Measurements from ENCODE around the gene ATR. TPM values are rescaled to one million over a fixed set of nuclear protein-coding genes. Genes with fewer than 3 reads are reported as not detected.

ATR gene
- total and polyA plus RNA-seq, 9 of the 15 experiments (the other 6 are each of a cell fraction or from before 2014, with no cell fraction given), result 18.0 to 37.8 (median 23.2) TPM

DNA sequence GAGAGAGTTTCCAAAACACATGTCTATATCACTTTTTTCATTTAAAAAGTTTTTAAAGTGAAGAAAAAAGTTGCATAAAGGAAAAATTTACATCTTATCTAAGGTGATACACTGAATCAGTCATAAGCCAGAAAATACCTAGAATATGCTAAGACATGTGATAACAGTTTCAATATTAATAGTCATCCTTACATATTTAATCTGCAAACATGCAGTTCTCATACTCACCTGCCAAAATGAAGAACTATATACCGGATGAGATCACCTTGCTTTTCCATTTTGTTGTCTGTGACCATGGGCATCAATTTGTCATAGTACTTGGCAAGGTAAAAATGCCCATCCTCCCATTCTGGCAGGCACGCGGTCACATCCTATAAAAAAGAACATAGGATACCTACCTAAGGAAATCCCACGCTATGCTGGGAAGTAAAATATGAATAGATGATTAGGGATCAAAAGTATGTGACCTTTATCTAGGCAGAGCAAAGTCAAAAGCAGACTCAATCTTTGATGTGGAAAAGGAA is 93.6 kb downstream of the ATR start (continued):
- TF ChIP-seq, protein P1, sequence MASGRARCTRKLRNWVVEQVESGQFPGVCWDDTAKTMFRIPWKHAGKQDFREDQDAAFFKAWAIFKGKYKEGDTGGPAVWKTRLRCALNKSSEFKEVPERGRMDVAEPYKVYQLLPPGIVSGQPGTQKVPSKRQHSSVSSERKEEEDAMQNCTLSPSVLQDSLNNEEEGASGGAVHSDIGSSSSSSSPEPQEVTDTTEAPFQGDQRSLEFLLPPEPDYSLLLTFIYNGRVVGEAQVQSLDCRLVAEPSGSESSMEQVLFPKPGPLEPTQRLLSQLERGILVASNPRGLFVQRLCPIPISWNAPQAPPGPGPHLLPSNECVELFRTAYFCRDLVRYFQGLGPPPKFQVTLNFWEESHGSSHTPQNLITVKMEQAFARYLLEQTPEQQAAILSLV (tag; IDR thresholded peaks at IDR 0.05), result no peak
- no peak for TF ChIP-seq ZNF174 (CRISPR knock-in tag; IDR thresholded peaks at IDR 0.05)
- TF ChIP-seq RBM25 (IDR thresholded peaks at IDR 0.05; ENCODE audit: low read depth, low read length, severe bottlenecking), result no peak
- TF ChIP-seq ID3 (CRISPR knock-in tag; IDR thresholded peaks at IDR 0.05), result no peak
- TF ChIP-seq ID3 (tag; IDR thresholded peaks at IDR 0.05), result no peak
- no peak for TF ChIP-seq CBX2 (IDR thresholded peaks at IDR 0.05; ENCODE audit: insufficient read depth, low read length, poor library complexity, severe bottlenecking)
- no peak for TF ChIP-seq RUNX1 (IDR thresholded peaks at IDR 0.05; ENCODE audit: low read depth)
- TF ChIP-seq ZFX (CRISPR knock-in tag; IDR thresholded peaks at IDR 0.05), result no peak

GRCh38 chr3:142481196-142481595 is 97.3 kb downstream of the ATR start:
- ATAC-seq (no peak), FAIRE-seq (no peak), DNase-seq (ENCODE audit: extremely low read depth in 1 of 4, low spot score in 3 of 4) (no peak)
- H3K4me3 ChIP-seq, result no peak overlapping the region
- H2AFZ ChIP-seq (ENCODE audit: low read depth, low read length), result no peak overlapping the region
- no peaks in the 10 kb centered on the region for H3K9me1 ChIP-seq (ENCODE audit: control insufficient read depth, insufficient read depth, low read length)
- no peaks in the 10 kb centered on the region for H4K20me1 ChIP-seq (replicated peaks; ENCODE audit: control insufficient read depth, insufficient read depth, low read length)
- 85% methylated on average over 2 of the region's 2 CpGs for WGBS (ENCODE audit: insufficient coverage, low coverage, missing lambda C conversion rate)
- H3K27ac ChIP-seq (ENCODE audit: extremely low read depth, low read depth, low read length), result no peak overlapping the region
- H3K79me2 ChIP-seq (ENCODE audit: control insufficient read depth, insufficient read depth, low read length), result no peaks in the 10 kb centered on the region
- TF ChIP-seq ZNF324 (CRISPR knock-in tag; IDR thresholded peaks at IDR 0.05), result peak; percentile 98
- TF ChIP-seq KAT2B (IDR thresholded peaks at IDR 0.05; ENCODE audit: low read depth, low read length), result no peak
- no peak for TF ChIP-seq CBFA2T2 (conservative IDR thresholded peaks at IDR 0.05)
- TF ChIP-seq TRIM28 (IDR thresholded peaks at IDR 0.05), result peak; percentile 73; the same call in 1 of the 2 replicates
- TF ChIP-seq HDAC6 (IDR thresholded peaks at IDR 0.05; ENCODE audit: low read depth, low read length), result no peak
- TF ChIP-seq KDM4B (IDR thresholded peaks at IDR 0.05; ENCODE audit: borderline replicate concordance in 2 of 2, low read depth in 1 of 2), result no peak
- TF ChIP-seq CBX3 (IDR thresholded peaks at IDR 0.05; ENCODE audit: borderline replicate concordance in 1 of 2, low read length in 2 of 2), result 0 out of 3 replicates have a peak, but pooled peaks of 1 of the 2 experiments have one; percentile 51
- no peak overlapping the region for H3K4me2 ChIP-seq (ENCODE audit: insufficient read depth, low read length)
- H3K36me3 ChIP-seq (ENCODE audit: control insufficient read depth, insufficient read depth, low read length), result peaks cover 47% of the 10 kb centered on the region
- intact Hi-C loops (cut with micrococcal nuclease), result no loop called here
- in situ Hi-C loops (cut with MboI), result no loop called here
- no peaks in the 10 kb centered on the region for H3K4me1 ChIP-seq (replicated peaks in 1 of 2; ENCODE audit: control insufficient read depth in 2 of 2, insufficient read depth in 2 of 2, low read length in 2 of 2)
- no peaks in the 10 kb centered on the region for H3K27me3 ChIP-seq (ENCODE audit: control insufficient read depth in 2 of 2, insufficient read depth in 2 of 2, low read length in 2 of 2)
- H3K9ac ChIP-seq (ENCODE audit: insufficient read depth in 1 of 2, low read depth in 2 of 2, low read length in 2 of 2), result no peak overlapping the region
- peaks cover 15% of the 10 kb centered on the region for H3K9me3 ChIP-seq (replicated peaks; ENCODE audit: control insufficient read depth, insufficient read depth, low read depth, low read length)
- BruUV-seq (replicated peaks), result no TSS peak
- CTCF ChIA-PET (ENCODE audit: low intra/inter-chr PET ratio), result no interaction called here
- POLR2A ChIA-PET, result no interaction called here
